GM12878 (cell line): ENCODE measurements around the gene TRMO. TPM values are rescaled to one million over a fixed set of nuclear protein-coding genes. Genes with fewer than 3 reads are reported as not detected.

Experiments used
- BACH1 ChIP-seq: fragments of 450-650 bp; IDR thresholded peaks from 2 replicates; pipeline ENCODE4 v1.6.1; 2017; ENCODE audit warnings: mild to moderate bottlenecking, borderline replicate concordance
- BCL11A ChIP-seq: IDR thresholded peaks from 2 replicates; pipeline ENCODE4 v1.6.1; 2011; ENCODE audit warnings: low read depth, low read length
- BMI1 ChIP-seq: fragments of 450-650 bp; IDR thresholded peaks from 2 replicates; pipeline ENCODE4 v1.6.1; 2016; ENCODE audit warnings: mild to moderate bottlenecking, moderate library complexity, borderline replicate concordance
- E2F4 ChIP-seq: IDR thresholded peaks from 2 replicates; pipeline ENCODE4 v1.6.1; 2012; ENCODE audit warnings: low read depth, low read length, improper control_type of control experiment
- EED ChIP-seq: sonication (generic); IDR thresholded peaks from 2 replicates; pipeline ENCODE4 v1.6.1; 2016; ENCODE audit warnings: antibody characterized with exemption, low read depth
- LARP7 ChIP-seq: fragments of 450-650 bp; IDR thresholded peaks from 2 replicates; pipeline ENCODE4 v1.6.1; 2017; ENCODE audit warnings: mild to moderate bottlenecking
- MTA3 ChIP-seq: IDR thresholded peaks from 2 replicates; pipeline ENCODE4 v1.6.1; 2012; ENCODE audit warnings: low read length, inconsistent platforms, borderline replicate concordance
- MYB ChIP-seq: fragments of 150-350 bp; IDR thresholded peaks from 2 replicates; pipeline ENCODE4 v1.6.1; 2014; ENCODE audit warnings: mild to moderate bottlenecking, low read depth, low read length, borderline replicate concordance
- NR2C2 ChIP-seq: IDR thresholded peaks from 2 replicates; pipeline ENCODE4 v1.6.1; 2011; ENCODE audit warnings: borderline replicate concordance, low read depth; ENCODE audit not compliant: control insufficient read depth, insufficient read length
- RAD51 ChIP-seq: fragments of 450-650 bp; IDR thresholded peaks from 2 replicates; pipeline ENCODE4 v1.6.1; 2016; ENCODE audit warnings: moderate library complexity, mild to moderate bottlenecking, inconsistent platforms
- STAT3 ChIP-seq: IDR thresholded peaks from 2 replicates; pipeline ENCODE4 v1.6.1; 2011; ENCODE audit warnings: low read depth, low read length, improper control_type of control experiment
- polyA plus RNA-seq, 11 experiments: library from polyadenylated mRNA; depleted of rRNA in 4 of 11; unstranded in 6 of 11; stranded (reverse) in 5 of 11; fragments of >200 nt; fragmentation: Nextera tagmentation in 4 of 11; fragmentation: Illumina TruSeq in 1 of 11; extraction: Ambion mirVana in 4 of 11; extraction: Trizol in 1 of 11; gene quantifications; 1 replicate in 1 of 11; 2 replicates in 10 of 11; pipeline versions ENCODE4 v1.2.1 to v1.2.3, GENCODE V29; 2011 to 2016; ENCODE audit warnings: inconsistent platforms in 2 of 11, missing spikeins in 2 of 11, low read depth in 1 of 11
- total RNA-seq, 4 experiments: library from RNA; depleted of rRNA in 3 of 4; stranded (reverse); fragments of >200 nt in 3 of 4; fragmentation: Illumina TruSeq in 1 of 4; extraction: Trizol in 1 of 4; gene quantifications; 2 replicates each; pipeline versions ENCODE4 v1.2.1 to v1.2.3, GENCODE V29; 2013 to 2021
- TF ChIP-seq, protein P1 (sequence below): IDR thresholded peaks from 2 replicates; pipeline ENCODE4 v1.6.1; 2011; ENCODE audit warnings: low read depth, mild to moderate bottlenecking, low read length, moderate library complexity, borderline replicate concordance; ENCODE audit errors: extremely low read depth
- TF ChIP-seq, protein P2 (sequence below): fragments of 450-650 bp; IDR thresholded peaks from 2 replicates; pipeline ENCODE4 v1.6.1; 2018; ENCODE audit warnings: borderline replicate concordance, mild to moderate bottlenecking; ENCODE audit not compliant: partially characterized antibody
- TF ChIP-seq, protein P3 (sequence below): IDR thresholded peaks from 2 replicates; pipeline ENCODE4 v1.6.1; 2012; ENCODE audit warnings: low read depth, low read length, improper control_type of control experiment
- TF ChIP-seq, protein P4 (sequence below): fragments of 450-650 bp; IDR thresholded peaks from 2 replicates; pipeline ENCODE4 v1.6.1; 2017; ENCODE audit warnings: antibody characterized with exemption, mild to moderate bottlenecking, moderate library complexity
- TF ChIP-seq, protein P5 (sequence below): fragments of 450-650 bp; IDR thresholded peaks from 2 replicates; pipeline ENCODE4 v1.6.1; 2017; ENCODE audit warnings: mild to moderate bottlenecking, moderate library complexity

Gene TRMO
- total and polyA plus RNA-seq, 10 of the 15 experiments (the other 5 are each of a cell fraction or from before 2014, with no cell fraction given): 5.8 to 23.6 (median 15.3) TPM

GRCh38 chr9:97921959-97922724 is at the start of gene TRMO (continued):
- TF ChIP-seq E2F4: no peak
- TF ChIP-seq STAT3: 0 out of 2 replicates have a peak, but pooled peaks have one; percentile 83
- no peak for TF ChIP-seq MYB
- TF ChIP-seq EED: peak; percentile 36
- TF ChIP-seq NR2C2: no peak
- no peak for TF ChIP-seq BCL11A
- peak; percentile 100 for TF ChIP-seq RAD51
- TF ChIP-seq, protein P1, sequence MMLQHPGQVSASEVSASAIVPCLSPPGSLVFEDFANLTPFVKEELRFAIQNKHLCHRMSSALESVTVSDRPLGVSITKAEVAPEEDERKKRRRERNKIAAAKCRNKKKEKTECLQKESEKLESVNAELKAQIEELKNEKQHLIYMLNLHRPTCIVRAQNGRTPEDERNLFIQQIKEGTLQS: peak; percentile 99
- TF ChIP-seq, protein P2, sequence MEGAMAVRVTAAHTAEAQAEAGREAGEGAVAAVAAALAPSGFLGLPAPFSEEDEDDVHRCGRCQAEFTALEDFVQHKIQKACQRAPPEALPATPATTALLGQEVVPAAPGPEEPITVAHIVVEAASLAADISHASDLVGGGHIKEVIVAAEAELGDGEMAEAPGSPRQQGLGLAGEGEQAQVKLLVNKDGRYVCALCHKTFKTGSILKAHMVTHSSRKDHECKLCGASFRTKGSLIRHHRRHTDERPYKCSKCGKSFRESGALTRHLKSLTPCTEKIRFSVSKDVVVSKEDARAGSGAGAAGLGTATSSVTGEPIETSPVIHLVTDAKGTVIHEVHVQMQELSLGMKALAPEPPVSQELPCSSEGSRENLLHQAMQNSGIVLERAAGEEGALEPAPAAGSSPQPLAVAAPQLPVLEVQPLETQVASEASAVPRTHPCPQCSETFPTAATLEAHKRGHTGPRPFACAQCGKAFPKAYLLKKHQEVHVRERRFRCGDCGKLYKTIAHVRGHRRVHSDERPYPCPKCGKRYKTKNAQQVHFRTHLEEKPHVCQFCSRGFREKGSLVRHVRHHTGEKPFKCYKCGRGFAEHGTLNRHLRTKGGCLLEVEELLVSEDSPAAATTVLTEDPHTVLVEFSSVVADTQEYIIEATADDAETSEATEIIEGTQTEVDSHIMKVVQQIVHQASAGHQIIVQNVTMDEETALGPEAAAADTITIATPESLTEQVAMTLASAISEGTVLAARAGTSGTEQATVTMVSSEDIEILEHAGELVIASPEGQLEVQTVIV: peak; percentile 76
- peak; percentile 94 for TF ChIP-seq LARP7
- TF ChIP-seq MTA3: peak; percentile 13; the same call in 1 of the 2 replicates
- TF ChIP-seq BACH1: peak; percentile 86
- TF ChIP-seq, protein P3, sequence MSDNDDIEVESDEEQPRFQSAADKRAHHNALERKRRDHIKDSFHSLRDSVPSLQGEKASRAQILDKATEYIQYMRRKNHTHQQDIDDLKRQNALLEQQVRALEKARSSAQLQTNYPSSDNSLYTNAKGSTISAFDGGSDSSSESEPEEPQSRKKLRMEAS: peak; percentile 98
- TF ChIP-seq BMI1: peak; percentile 55; the same call in 1 of the 2 replicates
- TF ChIP-seq, protein P4, sequence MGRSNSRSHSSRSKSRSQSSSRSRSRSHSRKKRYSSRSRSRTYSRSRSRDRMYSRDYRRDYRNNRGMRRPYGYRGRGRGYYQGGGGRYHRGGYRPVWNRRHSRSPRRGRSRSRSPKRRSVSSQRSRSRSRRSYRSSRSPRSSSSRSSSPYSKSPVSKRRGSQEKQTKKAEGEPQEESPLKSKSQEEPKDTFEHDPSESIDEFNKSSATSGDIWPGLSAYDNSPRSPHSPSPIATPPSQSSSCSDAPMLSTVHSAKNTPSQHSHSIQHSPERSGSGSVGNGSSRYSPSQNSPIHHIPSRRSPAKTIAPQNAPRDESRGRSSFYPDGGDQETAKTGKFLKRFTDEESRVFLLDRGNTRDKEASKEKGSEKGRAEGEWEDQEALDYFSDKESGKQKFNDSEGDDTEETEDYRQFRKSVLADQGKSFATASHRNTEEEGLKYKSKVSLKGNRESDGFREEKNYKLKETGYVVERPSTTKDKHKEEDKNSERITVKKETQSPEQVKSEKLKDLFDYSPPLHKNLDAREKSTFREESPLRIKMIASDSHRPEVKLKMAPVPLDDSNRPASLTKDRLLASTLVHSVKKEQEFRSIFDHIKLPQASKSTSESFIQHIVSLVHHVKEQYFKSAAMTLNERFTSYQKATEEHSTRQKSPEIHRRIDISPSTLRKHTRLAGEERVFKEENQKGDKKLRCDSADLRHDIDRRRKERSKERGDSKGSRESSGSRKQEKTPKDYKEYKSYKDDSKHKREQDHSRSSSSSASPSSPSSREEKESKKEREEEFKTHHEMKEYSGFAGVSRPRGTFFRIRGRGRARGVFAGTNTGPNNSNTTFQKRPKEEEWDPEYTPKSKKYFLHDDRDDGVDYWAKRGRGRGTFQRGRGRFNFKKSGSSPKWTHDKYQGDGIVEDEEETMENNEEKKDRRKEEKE: no peak
- TF ChIP-seq, protein P5, sequence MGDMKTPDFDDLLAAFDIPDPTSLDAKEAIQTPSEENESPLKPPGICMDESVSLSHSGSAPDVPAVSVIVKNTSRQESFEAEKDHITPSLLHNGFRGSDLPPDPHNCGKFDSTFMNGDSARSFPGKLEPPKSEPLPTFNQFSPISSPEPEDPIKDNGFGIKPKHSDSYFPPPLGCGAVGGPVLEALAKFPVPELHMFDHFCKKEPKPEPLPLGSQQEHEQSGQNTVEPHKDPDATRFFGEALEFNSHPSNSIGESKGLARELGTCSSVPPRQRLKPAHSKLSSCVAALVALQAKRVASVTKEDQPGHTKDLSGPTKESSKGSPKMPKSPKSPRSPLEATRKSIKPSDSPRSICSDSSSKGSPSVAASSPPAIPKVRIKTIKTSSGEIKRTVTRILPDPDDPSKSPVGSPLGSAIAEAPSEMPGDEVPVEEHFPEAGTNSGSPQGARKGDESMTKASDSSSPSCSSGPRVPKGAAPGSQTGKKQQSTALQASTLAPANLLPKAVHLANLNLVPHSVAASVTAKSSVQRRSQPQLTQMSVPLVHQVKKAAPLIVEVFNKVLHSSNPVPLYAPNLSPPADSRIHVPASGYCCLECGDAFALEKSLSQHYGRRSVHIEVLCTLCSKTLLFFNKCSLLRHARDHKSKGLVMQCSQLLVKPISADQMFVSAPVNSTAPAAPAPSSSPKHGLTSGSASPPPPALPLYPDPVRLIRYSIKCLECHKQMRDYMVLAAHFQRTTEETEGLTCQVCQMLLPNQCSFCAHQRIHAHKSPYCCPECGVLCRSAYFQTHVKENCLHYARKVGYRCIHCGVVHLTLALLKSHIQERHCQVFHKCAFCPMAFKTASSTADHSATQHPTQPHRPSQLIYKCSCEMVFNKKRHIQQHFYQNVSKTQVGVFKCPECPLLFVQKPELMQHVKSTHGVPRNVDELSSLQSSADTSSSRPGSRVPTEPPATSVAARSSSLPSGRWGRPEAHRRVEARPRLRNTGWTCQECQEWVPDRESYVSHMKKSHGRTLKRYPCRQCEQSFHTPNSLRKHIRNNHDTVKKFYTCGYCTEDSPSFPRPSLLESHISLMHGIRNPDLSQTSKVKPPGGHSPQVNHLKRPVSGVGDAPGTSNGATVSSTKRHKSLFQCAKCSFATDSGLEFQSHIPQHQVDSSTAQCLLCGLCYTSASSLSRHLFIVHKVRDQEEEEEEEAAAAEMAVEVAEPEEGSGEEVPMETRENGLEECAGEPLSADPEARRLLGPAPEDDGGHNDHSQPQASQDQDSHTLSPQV: peak; percentile 90
